T-cell (primary cell): ENCODE results near the gene ODF2L. TPM values are rescaled to one million over a fixed set of nuclear protein-coding genes. Genes with fewer than 3 reads are reported as not detected.

Source experiments
- ATAC-seq, 4 experiments: fragments of 200-7000 bp in 3 of 4; fragments of 150-1000 bp in 1 of 4; cut with Tn5 transposase; replicated peaks in 1 of 4; 1 replicate in 3 of 4; 2 replicates in 1 of 4; pipeline ENCODE4 v1.10.0; 2021; ENCODE audit warnings: moderate library complexity in 3 of 4, mild to moderate bottlenecking in 2 of 4, moderate number of reproducible peaks in 1 of 4
- CTCF ChIA-PET, 2 donors: fragments of 300-600 bp; sonication (Branson Sonifier 250); formaldehyde crosslinking; loops; one replicate each; lab custom pipeline; 2022; ENCODE audit warnings: antibody characterized with exemption in 2 of 2; lab: Charles Lee
- POLR2A ChIA-PET, 2 donors: fragments of 300-600 bp; sonication (Branson Sonifier 250); formaldehyde crosslinking; loops; one replicate each; lab custom pipeline; 2022; ENCODE audit warnings: antibody characterized with exemption in 2 of 2; lab: Charles Lee
- DNase-seq, 35 experiments: peaks; one replicate each; pipeline versions ENCODE4 v3.0.0 to v3.0.0-alpha.2; 2013 to 2023
- H3K27ac ChIP-seq: one replicate; pipeline ENCODE4 v1.5.1; 2013; ENCODE audit warnings: low read length
- H3K27me3 ChIP-seq, 2 experiments: replicated peaks in 1 of 2; 1 replicate in 1 of 2; 2 replicates in 1 of 2; pipeline versions ENCODE4 v1.6.1 to v1.7.0; 2013; ENCODE audit warnings: low read length in 1 of 2, mixed read lengths in 1 of 2; ENCODE audit not compliant: control insufficient read depth in 2 of 2, insufficient read depth in 2 of 2; ENCODE audit errors: extremely low read depth in 1 of 2
- H3K36me3 ChIP-seq, 2 donors: 1 replicate in 1 of 2; 2 replicates in 1 of 2; pipeline versions ENCODE4 v1.6.1 to v1.7.0; 2013; ENCODE audit warnings: low read length in 1 of 2; ENCODE audit not compliant: control insufficient read depth in 2 of 2, insufficient read depth in 1 of 2; ENCODE audit errors: extremely low read depth in 1 of 2
- H3K4me1 ChIP-seq, 2 experiments: 1 replicate in 1 of 2; 2 replicates in 1 of 2; pipeline versions ENCODE4 v1.6.1 to v1.7.0; 2013; ENCODE audit warnings: low read length in 2 of 2, mixed read lengths in 1 of 2; ENCODE audit not compliant: insufficient read depth in 2 of 2, control insufficient read depth in 1 of 2; ENCODE audit errors: extremely low read depth in 1 of 2
- H3K4me3 ChIP-seq, 2 donors: 1 replicate in 1 of 2; 2 replicates in 1 of 2; pipeline versions ENCODE4 v1.5.1 to v1.7.0; 2013; ENCODE audit warnings: mild to moderate bottlenecking in 2 of 2, low read length in 1 of 2, moderate library complexity in 1 of 2; ENCODE audit not compliant: control insufficient read depth in 1 of 2; ENCODE audit errors: extremely low read depth in 1 of 2
- H3K9me3 ChIP-seq: 2 replicates; pipeline ENCODE4 v1.7.0; 2013
- H3K27ac Mint-ChIP-seq, 2 donors: one replicate each; pipeline ENCODE4 v1.8.0; 2020 to 2021; ENCODE audit warnings: mild to moderate bottlenecking in 2 of 2, mixed read lengths in 2 of 2
- H3K27me3 Mint-ChIP-seq, 2 donors: one replicate each; pipeline ENCODE4 v1.8.0; 2021 to 2022; ENCODE audit warnings: mixed read lengths in 2 of 2
- H3K36me3 Mint-ChIP-seq: one replicate; pipeline ENCODE4 v1.8.0; 2021; ENCODE audit warnings: mixed read lengths
- H3K4me1 Mint-ChIP-seq, 3 donors: one replicate each; pipeline ENCODE4 v1.8.0; 2020 to 2022; ENCODE audit warnings: mixed read lengths in 3 of 3, mild to moderate bottlenecking in 1 of 3
- H3K4me3 Mint-ChIP-seq, 3 donors: one replicate each; pipeline ENCODE4 v1.8.0; 2020 to 2022; ENCODE audit warnings: mild to moderate bottlenecking in 3 of 3, mixed read lengths in 3 of 3, moderate library complexity in 3 of 3
- H3K9me3 Mint-ChIP-seq, 3 donors: one replicate each; pipeline ENCODE4 v1.8.0; 2020 to 2022; ENCODE audit warnings: mixed read lengths in 3 of 3
- whole genome bisulfite sequencing: methylation state at CpG from one replicate; pipeline ENCODE4 v1.1.5; 2013; ENCODE audit warnings: missing lambda C conversion rate; ENCODE audit not compliant: insufficient coverage; 5-methylcytosine and 5-hydroxymethylcytosine counted together
- total RNA-seq, 35 experiments: library from RNA in 6 of 35; stranded (reverse) in 6 of 35; fragments of 120-200 nt in 1 of 35; gene quantifications; one replicate each; pipeline versions ENCODE4 v1.2.1 to v1.2.4 and lab custom pipeline; 2013 to 2026

The ODF2L gene
- total RNA-seq, 5 donors from 2014 or later (not counting 1 experiment from before 2014, with no cell fraction given): 52.5 to 83.9 (median 67.9) TPM

DNA sequence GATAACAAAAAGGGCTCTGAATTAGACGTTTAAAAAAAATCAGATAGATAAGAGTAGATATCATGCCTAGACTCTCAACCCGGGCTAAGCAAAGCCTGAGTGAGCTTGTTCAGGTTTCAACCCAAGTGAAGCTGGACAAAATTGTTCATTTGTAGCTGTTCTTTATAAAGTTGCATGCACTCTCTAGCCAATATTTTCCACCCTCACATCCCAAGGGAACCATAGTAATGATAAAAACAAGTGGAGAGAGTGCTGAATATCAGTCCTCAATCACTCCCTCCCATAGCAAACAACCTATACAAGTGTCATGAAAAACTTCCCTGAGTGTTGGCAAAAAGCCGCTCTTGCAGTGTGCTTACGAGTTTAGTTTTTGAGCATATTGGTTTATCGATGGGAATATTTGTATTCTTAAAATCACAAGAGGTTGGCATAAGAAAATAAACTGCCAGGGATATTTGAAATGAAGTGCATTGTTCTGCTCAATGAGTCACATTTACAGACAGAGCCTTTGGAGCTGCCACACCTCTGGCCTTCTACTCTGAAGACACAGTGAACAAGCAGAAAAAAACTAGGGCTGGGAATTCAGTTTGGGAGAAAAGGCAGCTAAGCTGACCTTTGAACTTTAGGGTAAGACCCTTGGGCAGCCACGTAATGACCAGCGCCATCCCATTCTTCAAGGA, 25.6 kb upstream of the ODF2L start:
- H3K4me1 ChIP-seq: peaks cover 0 to 2% of the 10 kb centered on the region in 2 experiments
- ATAC-seq: no peak
- no peak overlapping the region for H3K4me3 ChIP-seq
- Mint-ChIP-seq H3K27ac (no peak overlapping the region), H3K4me1 (peaks cover 2 to 6% (median 4%) of the 10 kb centered on the region in 3 donors), H3K27me3 (peaks cover 0 to 10% of the 10 kb centered on the region in 2 donors), H3K36me3 (no peaks in the 10 kb centered on the region), H3K4me3 (no peak overlapping the region), H3K9me3 (no peaks in the 10 kb centered on the region)
- ChIA-PET POLR2A (interaction anchor here in 1 of 2 donors (0.8 kb wide), 1 partner anchor 43 kb away, joined by 3 read pairs; no protein-coding TSS in a partner anchor), CTCF (no interaction called here)
- H3K9me3 ChIP-seq: no peaks in the 10 kb centered on the region
- H3K36me3 ChIP-seq: no peaks in the 10 kb centered on the region
- DNase-seq: no peak
- no peak overlapping the region for H3K27ac ChIP-seq
- no peaks in the 10 kb centered on the region for H3K27me3 ChIP-seq
- WGBS: 94% methylated on average over 5 of the region's 7 CpGs

DNA sequence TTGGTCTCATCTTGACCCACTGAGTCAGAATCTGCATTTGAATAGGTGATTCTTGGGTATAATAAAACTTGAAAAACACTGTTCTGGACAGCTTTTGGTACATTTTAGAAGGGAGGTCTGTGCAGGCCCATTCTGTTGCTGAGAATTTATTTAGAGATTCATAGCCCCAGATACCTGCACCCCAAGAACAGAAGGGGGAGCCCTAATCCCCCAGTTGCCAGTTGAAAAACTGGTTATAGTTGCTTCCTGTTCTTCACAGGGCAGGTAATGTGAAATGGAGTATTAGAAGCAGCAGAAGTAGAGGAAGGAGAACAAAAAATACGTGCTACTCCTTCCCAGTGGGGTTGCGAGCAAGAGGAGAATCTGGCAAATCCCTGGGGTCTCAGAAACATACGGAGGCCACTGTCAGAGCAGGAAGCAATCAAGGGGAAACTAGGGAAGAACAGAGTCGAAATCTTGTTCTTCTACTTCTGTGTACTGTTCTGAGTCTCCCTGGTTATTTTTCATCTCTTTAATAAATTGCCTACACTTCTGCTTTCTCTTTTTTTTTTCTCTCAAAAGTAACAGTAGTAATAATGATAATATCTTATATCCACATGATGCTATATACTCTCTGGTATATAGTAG, 23.3 kb upstream of the ODF2L start:
- Mint-ChIP-seq H3K4me3 (peak overlapping the region in 2 of 3 donors; percentile 48 to 69), H3K27ac (peak overlapping the region in 1 of 2 donors; percentile 53), H3K36me3 (no peaks in the 10 kb centered on the region), H3K9me3 (no peaks in the 10 kb centered on the region), H3K4me1 (peaks cover 2 to 6% (median 4%) of the 10 kb centered on the region in 3 donors), H3K27me3 (peaks cover 0 to 3% of the 10 kb centered on the region in 2 donors)
- WGBS: 14% methylated on average over 2 of the region's 4 CpGs
- no peak overlapping the region for H3K27ac ChIP-seq
- DNase-seq: peak in 32 of 35 experiments; percentile 6 to 68 (median 39)
- peaks cover 0 to 2% of the 10 kb centered on the region in 2 experiments for H3K4me1 ChIP-seq
- no peaks in the 10 kb centered on the region for H3K36me3 ChIP-seq
- no peak overlapping the region for H3K4me3 ChIP-seq
- ChIA-PET CTCF (interaction anchor here in 1 of 2 donors (0.6 to 1.4 kb wide), 3 partner anchors 8 to 81 kb away, joined by 3 read pairs; no protein-coding TSS in a partner anchor), POLR2A (no interaction called here)
- ATAC-seq: peak; percentile 89 to 100 (median 92)
- H3K9me3 ChIP-seq: no peaks in the 10 kb centered on the region
- H3K27me3 ChIP-seq: no peaks in the 10 kb centered on the region

- Histone ChIP-seq H3K36me3 (no peaks in the 10 kb centered on the region), H3K4me1 (peaks cover 0 to 2% of the 10 kb centered on the region in 2 experiments), H3K4me3 (no peak overlapping the region), H3K27me3 (no peaks in the 10 kb centered on the region), H3K27ac (no peak overlapping the region), H3K9me3 (no peaks in the 10 kb centered on the region)
- Mint-ChIP-seq H3K27me3 (peaks cover 0 to 3% of the 10 kb centered on the region in 2 donors), H3K36me3 (no peaks in the 10 kb centered on the region), H3K27ac (no peak overlapping the region), H3K4me3 (no peak overlapping the region), H3K9me3 (no peaks in the 10 kb centered on the region), H3K4me1 (peaks cover 2 to 6% (median 4%) of the 10 kb centered on the region in 3 donors)
- ATAC-seq (no peak), DNase-seq (no peak)
- ChIA-PET CTCF (interaction anchor here (0.6 to 0.7 kb wide), 5 partner anchors 15 to 1140 kb away, joined by 3 to 6 read pairs (median 5); no protein-coding TSS in a partner anchor), POLR2A (no interaction called here)
- 77% methylated on average over 3 of the region's 6 CpGs for WGBS
Observed at GRCh38 chr1:86416343-86416742, 20.2 kb upstream of the ODF2L start.

DNA sequence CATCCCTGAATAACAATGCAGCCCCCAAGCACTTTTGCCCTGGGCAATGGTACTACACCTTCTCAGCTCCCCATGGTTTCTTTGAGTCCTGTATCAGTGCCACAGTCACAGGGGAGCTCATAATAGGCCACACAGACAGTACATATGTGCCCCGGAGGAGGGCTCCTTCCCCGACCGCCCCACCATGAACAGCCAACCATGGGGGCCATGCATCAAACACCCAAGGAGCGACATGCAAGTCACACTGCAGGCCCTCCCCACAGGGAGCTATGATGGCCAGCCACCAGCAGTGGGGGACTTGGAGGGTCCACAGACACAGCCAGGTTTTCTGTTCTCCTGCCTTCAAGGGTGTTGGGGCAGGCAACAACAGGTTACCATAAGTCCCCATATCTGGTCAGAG, 14.8 kb upstream of the ODF2L start:
- ATAC-seq: no peak

DNA sequence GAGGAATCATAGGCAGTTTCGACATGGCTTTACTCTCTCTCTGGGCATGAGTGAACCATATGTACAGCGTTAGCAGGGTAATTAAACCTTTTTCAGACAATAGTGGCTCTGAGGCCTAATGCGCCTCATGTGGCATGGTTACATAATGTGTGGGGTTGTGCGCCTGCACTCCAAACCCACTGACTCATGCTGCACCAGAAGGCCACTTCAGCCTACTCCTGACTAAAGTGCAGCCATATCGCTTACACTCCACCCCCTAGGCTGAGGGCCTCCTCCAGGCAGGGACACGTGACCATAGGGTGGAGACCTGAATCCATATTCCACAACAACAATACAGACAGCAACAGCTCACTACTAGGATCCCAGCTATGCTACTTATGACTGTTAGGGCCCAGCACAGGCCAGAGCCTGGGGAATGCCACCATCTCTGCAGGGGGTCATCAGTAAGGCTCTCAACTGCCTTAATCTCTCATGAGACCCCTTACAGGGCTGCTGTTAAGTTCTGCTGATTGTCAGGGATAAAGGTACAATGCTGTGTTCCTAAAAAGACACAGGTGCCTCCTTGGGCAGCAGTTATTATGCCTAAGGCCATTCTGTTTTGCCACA, 13.4 kb upstream of the ODF2L start:
- Histone ChIP-seq H3K9me3 (no peaks in the 10 kb centered on the region), H3K27me3 (no peaks in the 10 kb centered on the region), H3K4me1 (no peaks in the 10 kb centered on the region), H3K27ac (no peak overlapping the region), H3K4me3 (no peak overlapping the region), H3K36me3 (no peaks in the 10 kb centered on the region)
- no peak for ATAC-seq
- no peaks in the 10 kb centered on the region for H3K4me1 Mint-ChIP-seq
- DNase-seq: no peak
- no peak overlapping the region for H3K27ac Mint-ChIP-seq
- H3K36me3 Mint-ChIP-seq: no peaks in the 10 kb centered on the region
- POLR2A ChIA-PET: no interaction called here
- no peaks in the 10 kb centered on the region for H3K9me3 Mint-ChIP-seq
- no peaks in the 10 kb centered on the region for H3K27me3 Mint-ChIP-seq
- CTCF ChIA-PET: no interaction called here
- no peak overlapping the region for H3K4me3 Mint-ChIP-seq
- 80% methylated on average over 3 of the region's 6 CpGs for WGBS

More for the DNA sequence above, 14.8 kb upstream of the ODF2L start:
- ChIA-PET CTCF (interaction anchor here in 1 of 2 donors (0.6 to 0.9 kb wide), 2 partner anchors 19 to 402 kb away, joined by 3 read pairs; no protein-coding TSS in a partner anchor), POLR2A (no interaction called here)
- H3K36me3 Mint-ChIP-seq: no peaks in the 10 kb centered on the region
- Histone ChIP-seq H3K4me3 (no peak overlapping the region), H3K27me3 (no peaks in the 10 kb centered on the region), H3K36me3 (no peaks in the 10 kb centered on the region), H3K4me1 (no peaks in the 10 kb centered on the region), H3K9me3 (no peaks in the 10 kb centered on the region), H3K27ac (no peak overlapping the region)
- whole genome bisulfite sequencing: 89% methylated on average over 4 of the region's 4 CpGs
- no peaks in the 10 kb centered on the region for H3K4me1 Mint-ChIP-seq
- no peak overlapping the region for H3K4me3 Mint-ChIP-seq
- DNase-seq: no peak
- H3K27me3 Mint-ChIP-seq: no peaks in the 10 kb centered on the region
- no peaks in the 10 kb centered on the region for H3K9me3 Mint-ChIP-seq
- no peak overlapping the region for H3K27ac Mint-ChIP-seq

DNA sequence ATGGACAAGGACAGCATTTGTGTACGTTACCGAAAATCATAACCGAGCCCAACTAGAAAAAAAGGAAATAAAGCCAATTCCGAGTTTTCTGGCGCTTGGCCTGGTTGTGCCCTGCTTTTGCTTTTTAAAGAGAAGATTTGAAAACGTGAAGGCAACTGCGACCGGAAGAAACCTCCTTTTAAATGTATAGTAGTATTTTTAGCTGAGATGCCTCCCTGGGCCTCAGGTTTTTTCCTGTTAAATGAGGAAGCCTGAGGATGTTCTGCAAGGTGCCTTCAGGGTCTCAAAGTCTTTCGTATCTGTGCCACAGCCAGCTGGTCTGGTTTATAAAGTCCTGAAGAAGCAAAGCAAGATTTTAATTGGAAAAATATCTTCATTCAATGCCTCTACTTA, 371 bp upstream of the ODF2L start:
- H3K27me3 Mint-ChIP-seq: no peaks in the 10 kb centered on the region
- peak overlapping the region; percentile 93 to 98 for H3K4me3 ChIP-seq
- ATAC-seq (peak; percentile 25 to 43 (median 36)), DNase-seq (peak in 1 of 35 experiments; percentile 8)
- H3K4me3 Mint-ChIP-seq: peak overlapping the region; percentile 91 to 98 (median 95)
- H3K36me3 ChIP-seq: no peaks in the 10 kb centered on the region
- H3K9me3 ChIP-seq: no peaks in the 10 kb centered on the region
- H3K9me3 Mint-ChIP-seq: no peaks in the 10 kb centered on the region
- peaks cover 7 to 19% of the 10 kb centered on the region in 2 experiments for H3K4me1 ChIP-seq
- H3K36me3 Mint-ChIP-seq: no peaks in the 10 kb centered on the region
- WGBS: 0% methylated on average over 5 of the region's 9 CpGs
- H3K27me3 ChIP-seq: no peaks in the 10 kb centered on the region
- H3K27ac Mint-ChIP-seq: peak overlapping the region; percentile 93 to 97
- ChIA-PET POLR2A (interaction anchor here (0.6 to 1.6 kb wide), 12 partner anchors 9 to 518 kb away, joined by 3 to 16 read pairs (median 6); partner anchors contain the start of genes HS2ST1 (in 1 of the 2), SELENOF (in 1 of the 2) and SH3GLB1 (in 1 of the 2)), CTCF (interaction anchor here (0.6 to 2.0 kb wide), 22 partner anchors 9 to 935 kb away, joined by 3 to 18 read pairs (median 4); partner anchors contain the start of gene SH3GLB1 (in 1 of the 2))
- peaks cover 48 to 51% (median 49%) of the 10 kb centered on the region in 3 donors for H3K4me1 Mint-ChIP-seq
- peak overlapping the region; percentile 94 for H3K27ac ChIP-seq
